GM19238 (cell line): ENCODE measurements around the gene PARVB.

Experiments
- DNase-seq: peaks from one replicate; pipeline ENCODE4 v3.0.0; 2011; ENCODE audit warnings: low spot score; ENCODE audit not compliant: insufficient read length

The PARVB gene

GRCh38 chr22:44131989-44132685, 108.0 kb downstream of the PARVB start:
- DNase-seq: no peak

- no peak for DNase-seq
Observed at GRCh38 chr22:44132724-44133123, 108.6 kb downstream of the PARVB start.

GRCh38 chr22:44133161-44133560, 109.1 kb downstream of the PARVB start:
- no peak for DNase-seq

- DNase-seq: no peak
Observed at GRCh38 chr22:44133901-44134571, 109.9 kb downstream of the PARVB start.

DNA sequence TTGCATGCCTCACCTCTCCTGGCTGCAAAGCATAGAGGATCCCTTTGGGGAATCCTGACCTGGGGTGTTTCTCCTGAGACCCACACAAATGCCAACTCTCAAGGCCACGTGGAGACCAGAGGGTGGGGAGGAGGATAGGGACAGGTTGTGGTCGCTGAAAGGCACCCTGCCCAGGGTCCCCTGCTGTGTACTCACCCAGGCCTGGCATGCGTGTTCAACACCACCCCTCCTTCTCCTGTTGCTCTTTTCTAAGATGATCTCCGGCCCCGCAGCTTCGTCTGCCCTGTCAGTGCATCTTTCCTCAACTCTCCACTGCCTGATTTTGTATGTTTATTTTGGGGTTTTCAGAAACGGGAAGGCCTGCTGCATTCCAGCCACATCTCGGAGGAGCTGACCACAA, 112.0 kb downstream of the PARVB start:
- DNase-seq: no peak

GRCh38 chr22:44136786-44137185, 112.7 kb downstream of the PARVB start:
- no peak for DNase-seq

GRCh38 chr22:44137415-44137814, 113.3 kb downstream of the PARVB start:
- no peak for DNase-seq

DNA sequence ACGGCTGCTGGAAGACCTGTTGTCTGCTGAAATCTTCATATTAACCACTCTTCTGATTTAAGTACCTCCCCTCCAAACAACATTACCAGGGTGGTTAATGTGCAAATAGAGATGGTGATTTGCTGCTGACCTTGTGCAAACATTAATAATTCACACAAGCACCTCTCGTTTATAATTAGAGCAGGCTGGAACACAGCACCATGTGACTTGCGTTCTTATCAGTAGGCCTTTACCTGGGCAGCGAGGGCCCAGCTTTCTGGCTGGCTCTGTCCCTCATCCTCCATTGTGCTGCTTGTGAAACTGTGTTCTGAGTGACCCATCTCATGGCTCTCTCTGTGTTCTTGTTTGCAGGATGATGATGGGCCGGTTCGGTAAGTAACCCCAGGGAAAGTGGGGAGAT, 115.7 kb downstream of the PARVB start:
- no peak for DNase-seq

DNA sequence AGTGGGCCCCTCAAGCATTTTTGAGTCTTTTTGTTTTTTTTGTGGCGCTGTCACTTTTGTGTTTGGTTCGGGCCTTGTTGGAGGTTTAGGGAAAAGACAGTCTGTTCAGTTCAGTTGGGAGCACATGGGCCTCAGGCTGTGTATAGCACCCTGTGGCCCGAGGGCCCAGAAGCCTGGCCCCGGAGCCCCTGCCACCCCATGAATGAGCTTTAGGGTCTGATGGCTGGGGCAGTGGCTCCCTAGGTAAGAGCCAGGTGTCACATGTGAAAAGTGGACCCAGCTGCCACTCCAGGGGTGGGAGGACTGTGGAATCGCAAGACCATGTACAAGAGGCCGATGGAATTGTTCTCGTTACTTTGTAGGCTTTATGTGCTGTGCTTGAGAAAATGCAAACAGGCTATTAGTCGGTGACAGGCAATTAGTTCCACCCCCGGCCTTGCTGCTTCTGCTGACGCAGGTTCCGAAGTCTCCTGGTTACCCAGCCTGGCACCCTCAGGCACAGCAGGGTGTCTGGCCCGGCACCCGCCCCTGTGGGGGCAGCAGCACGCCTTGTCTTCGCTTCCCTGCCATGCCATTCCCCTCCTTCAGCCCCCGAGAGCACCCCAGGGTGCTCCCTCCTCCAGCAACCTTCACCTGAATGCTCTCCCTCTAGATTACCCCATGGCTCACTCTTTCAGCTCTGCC, 118.5 kb downstream of the PARVB start:
- DNase-seq: no peak

- no peak for DNase-seq
Observed at GRCh38 chr22:44143105-44143474, 119.0 kb downstream of the PARVB start.

- DNase-seq: no peak
Observed at GRCh38 chr22:44143579-44143978, 119.5 kb downstream of the PARVB start.

DNA sequence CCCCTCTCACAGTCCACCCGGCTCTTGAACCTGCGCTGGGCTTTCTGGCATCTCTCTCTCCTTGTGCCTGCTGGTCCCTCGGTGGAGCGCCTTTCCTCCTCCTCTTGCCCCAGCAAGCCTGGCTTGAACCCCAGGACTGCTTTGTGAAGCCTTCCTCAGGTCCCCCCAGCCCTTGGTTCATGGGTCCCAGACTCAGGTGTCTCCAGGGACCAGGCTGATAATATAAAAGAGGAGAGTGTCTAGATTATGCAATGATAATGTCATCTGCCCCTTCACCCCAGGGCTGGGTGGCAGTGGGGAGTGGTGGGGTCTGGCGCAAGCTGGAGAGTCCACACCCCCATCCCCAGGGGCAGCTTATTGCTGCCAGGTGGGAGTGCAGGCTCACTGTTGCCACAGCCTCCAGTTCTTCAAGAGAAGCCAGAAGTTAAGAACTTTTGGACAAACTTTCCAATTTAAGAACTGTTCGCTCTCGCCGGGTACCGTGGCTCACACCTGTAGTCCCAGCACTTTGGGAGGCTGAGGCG, 120.0 kb downstream of the PARVB start:
- DNase-seq: no peak

- DNase-seq: no peak
Observed at GRCh38 chr22:44145544-44145943, 121.4 kb downstream of the PARVB start.

GRCh38 chr22:44146088-44146861, 122.2 kb downstream of the PARVB start:
- DNase-seq: no peak

DNA sequence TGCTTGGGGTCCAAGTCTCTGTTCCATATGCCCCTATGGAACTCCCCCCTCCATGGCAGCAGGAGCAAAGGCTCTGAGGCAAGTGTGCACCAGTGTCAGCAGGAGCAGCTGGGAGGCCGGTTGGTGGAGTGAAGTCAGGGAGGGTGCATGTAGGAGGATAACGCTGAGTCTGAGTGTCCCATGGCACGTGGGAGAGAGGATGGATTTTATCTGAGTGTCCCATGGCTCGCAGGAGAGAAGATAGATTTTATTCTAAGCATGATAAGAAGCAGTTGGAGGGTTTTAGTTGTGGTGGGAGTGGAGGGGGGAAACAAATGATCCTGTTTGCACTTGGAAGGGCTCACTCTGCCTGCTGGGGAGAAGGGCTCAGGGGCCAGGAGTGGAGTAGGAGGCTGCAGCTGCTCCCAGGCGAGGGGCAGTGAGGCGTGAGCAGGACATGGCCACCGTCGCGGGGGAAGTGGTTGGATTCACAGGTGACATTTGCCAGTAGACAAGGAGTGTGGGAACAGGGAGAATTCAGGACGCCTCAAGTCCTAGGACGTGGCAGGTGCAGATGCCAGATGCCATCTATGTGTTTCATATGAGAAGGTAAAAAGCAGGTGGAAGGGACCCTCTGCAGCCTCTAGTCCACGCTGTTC, 123.0 kb downstream of the PARVB start:
- DNase-seq: no peak

- DNase-seq: no peak
Observed at GRCh38 chr22:44147821-44148574, 123.9 kb downstream of the PARVB start.

- DNase-seq: no peak
Observed at GRCh38 chr22:44151676-44152075, 127.6 kb downstream of the PARVB start.

GRCh38 chr22:44153710-44154109, 129.6 kb downstream of the PARVB start:
- DNase-seq: no peak

DNA sequence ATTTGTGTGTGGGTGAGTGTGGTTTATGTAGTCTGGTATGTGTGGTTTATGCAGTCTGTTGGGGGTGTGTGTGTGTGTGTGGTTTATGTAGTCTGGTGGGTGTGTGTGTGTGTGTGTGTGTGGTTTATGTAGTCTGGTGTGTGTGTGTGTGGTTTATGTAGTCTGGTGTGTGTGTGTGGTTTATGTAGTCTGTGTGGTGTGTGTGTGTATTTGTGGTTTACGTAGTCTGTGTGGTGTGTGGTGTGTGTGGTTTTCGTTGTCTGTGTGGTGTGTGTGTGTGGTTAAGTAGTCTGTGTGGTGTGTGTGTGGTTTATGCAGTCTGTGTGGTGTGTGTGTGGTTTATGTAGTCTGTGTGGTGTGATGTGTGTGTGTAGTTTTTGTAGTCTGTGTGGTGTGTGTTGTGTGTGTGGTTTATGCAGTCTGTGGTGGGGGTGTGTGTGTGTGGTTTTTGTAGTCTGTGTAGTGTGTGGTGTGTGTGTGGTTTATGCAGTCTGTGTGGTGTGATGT, 130.4 kb downstream of the PARVB start:
- DNase-seq: no peak

GRCh38 chr22:44155115-44155514, 131.0 kb downstream of the PARVB start:
- no peak for DNase-seq
